ENCODE data around the gene SLC1A4. TPM values are rescaled to one million over a fixed set of nuclear protein-coding genes. Genes with fewer than 3 reads are reported as not detected.
A peak's percentile ranks its signal among the peaks of the same experiment; 100 is the strongest.

Gene SLC1A4
- polyA plus RNA-seq, 3 donors: 3.2 to 4.5 (median 4.4) TPM

GRCh38 chr2:65069439-65069824 lies 80.2 kb downstream of the SLC1A4 start:
- no peak for DNase-seq

GRCh38 chr2:65070172-65070830 lies 81.1 kb downstream of the SLC1A4 start:
- Histone ChIP-seq H3K4me3 (replicated peaks in 1 of 3; ENCODE audit: low read depth in 2 of 3, low read length in 3 of 3) (no peak overlapping the region), H3K9me3 (replicated peaks in 1 of 2; ENCODE audit: control insufficient read depth in 1 of 2, insufficient read depth in 1 of 2, low read length in 2 of 2) (no peaks in the 10 kb centered on the region), H2AFZ (ENCODE audit: insufficient read depth, low read depth, low read length, poor library complexity, severe bottlenecking) (no peak overlapping the region), H3K79me2 (ENCODE audit: insufficient read depth, low read length) (peaks cover 18% of the 10 kb centered on the region), H3K9ac (ENCODE audit: insufficient read depth, low read length, poor library complexity, severe bottlenecking) (peak overlapping the region; percentile 5), H3K27ac (ENCODE audit: low read depth in 1 of 2, low read length in 2 of 2) (peak overlapping the region; percentile 26 to 67), H3K27me3 (ENCODE audit: control insufficient read depth in 2 of 2, insufficient read depth in 2 of 2, low read length in 2 of 2) (no peaks in the 10 kb centered on the region), H3K4me1 (ENCODE audit: control insufficient read depth in 1 of 2, insufficient read depth in 2 of 2, low read length in 2 of 2) (peaks cover 24 to 26% of the 10 kb centered on the region in 2 donors), H3K4me2 (replicated peaks; ENCODE audit: extremely low read depth, low read length, poor library complexity, severe bottlenecking) (no peak overlapping the region), H3K36me3 (replicated peaks in 1 of 2; ENCODE audit: control insufficient read depth in 1 of 2, insufficient read depth in 2 of 2, low read length in 2 of 2) (peaks cover 22 to 52% of the 10 kb centered on the region in 2 donors), H4K20me1 (ENCODE audit: insufficient read depth, low read length) (peaks cover 54% of the 10 kb centered on the region)
- intact Hi-C loops (cut with micrococcal nuclease): loop anchor here in 1 of 2 donors (5.0 kb wide), 1 partner anchor 37 kb away; no protein-coding TSS in a partner anchor
- 71% methylated on average over 7 of the region's 8 CpGs for WGBS (ENCODE audit: insufficient coverage)
- Mint-ChIP-seq H3K4me3 (no peak overlapping the region), H3K9me3 (peaks cover 0 to 1% (median 0%) of the 10 kb centered on the region in 7 donors), H3K36me3 (peaks cover 25 to 36% of the 10 kb centered on the region in 2 donors), H3K27ac (peak overlapping the region in 6 of 7 donors; percentile 21 to 86 (median 50)), H3K4me1 (peaks cover 38% of the 10 kb centered on the region), H3K27me3 (ENCODE audit: low read depth in 3 of 3) (no peaks in the 10 kb centered on the region)
- no peak for TF ChIP-seq CTCF (IDR thresholded peaks at IDR 0.05)
- peak in 1 of 3 donors; percentile 27 for DNase-seq

More at GRCh38 chr2:65069439-65069824, 80.2 kb downstream of the SLC1A4 start:
- Histone ChIP-seq H3K4me2 (replicated peaks; ENCODE audit: extremely low read depth, low read length, poor library complexity, severe bottlenecking) (no peak overlapping the region), H3K4me1 (ENCODE audit: control insufficient read depth in 1 of 2, insufficient read depth in 2 of 2, low read length in 2 of 2) (peaks cover 32 to 33% of the 10 kb centered on the region in 2 donors), H3K4me3 (replicated peaks in 1 of 3; ENCODE audit: low read depth in 2 of 3, low read length in 3 of 3) (peak overlapping the region in 1 of 3 experiments; percentile 2), H3K9me3 (replicated peaks in 1 of 2; ENCODE audit: control insufficient read depth in 1 of 2, insufficient read depth in 1 of 2, low read length in 2 of 2) (no peaks in the 10 kb centered on the region), H2AFZ (ENCODE audit: insufficient read depth, low read depth, low read length, poor library complexity, severe bottlenecking) (no peak overlapping the region), H3K27me3 (ENCODE audit: control insufficient read depth in 2 of 2, insufficient read depth in 2 of 2, low read length in 2 of 2) (no peaks in the 10 kb centered on the region), H3K27ac (ENCODE audit: low read depth in 1 of 2, low read length in 2 of 2) (peak overlapping the region; percentile 56 to 67), H3K36me3 (replicated peaks in 1 of 2; ENCODE audit: control insufficient read depth in 1 of 2, insufficient read depth in 2 of 2, low read length in 2 of 2) (peaks cover 21 to 44% of the 10 kb centered on the region in 2 donors), H4K20me1 (ENCODE audit: insufficient read depth, low read length) (peaks cover 46% of the 10 kb centered on the region), H3K79me2 (ENCODE audit: insufficient read depth, low read length) (peaks cover 18% of the 10 kb centered on the region), H3K9ac (ENCODE audit: insufficient read depth, low read length, poor library complexity, severe bottlenecking) (peak overlapping the region; percentile 5)
- WGBS (ENCODE audit: insufficient coverage): 100% methylated on average over 5 of the region's 6 CpGs
- peaks cover 25 to 28% of the 10 kb centered on the region in 2 donors for H3K36me3 Mint-ChIP-seq
- peaks cover 0 to 1% (median 0%) of the 10 kb centered on the region in 7 donors for H3K9me3 Mint-ChIP-seq
- no peaks in the 10 kb centered on the region for H3K27me3 Mint-ChIP-seq (ENCODE audit: low read depth in 3 of 3)
- H3K27ac Mint-ChIP-seq: peak overlapping the region; percentile 48 to 86 (median 82)
- H3K4me3 Mint-ChIP-seq: peak overlapping the region in 1 of 2 donors; percentile 63
- intact Hi-C loops (cut with micrococcal nuclease): loop anchor here (5.0 to 10.0 kb wide), 5 partner anchors 58 to 365 kb away; partner anchors contain the start of genes ACTR2 (in 2 of the 2) and SPRED2 (in 1 of the 2)
- no peak for TF ChIP-seq CTCF (IDR thresholded peaks at IDR 0.05)
- H3K4me1 Mint-ChIP-seq: peaks cover 45% of the 10 kb centered on the region
